Neural progenitor cell (in vitro differentiated cells): ENCODE results near the gene SURF4. TPM values are rescaled to one million over a fixed set of nuclear protein-coding genes. Genes with fewer than 3 reads are reported as not detected.
"Not testable (repeated sequence)": the region's sequence is repeated elsewhere in the genome, so short reads cannot be mapped to it uniquely, and the experiment has no call there.

Experiments used
- DNase-seq: peaks from one replicate; pipeline ENCODE4 v3.0.0-alpha.2; 2016; ENCODE audit warnings: low spot score
- H2AFZ ChIP-seq: fragments of 200-600 bp; sonication (generic); replicated peaks from 2 replicates; pipeline ENCODE4 v1.6.1; 2016; ENCODE audit warnings: antibody characterized with exemption
- H3F3A ChIP-seq: fragments of 200-600 bp; sonication (generic); 2 replicates; pipeline ENCODE4 v1.6.1; 2016; ENCODE audit warnings: antibody characterized with exemption, low read depth
- H3K27ac ChIP-seq: fragments of 200-600 bp; sonication (generic); 2 replicates; pipeline ENCODE4 v1.5.1; 2016; ENCODE audit warnings: mild to moderate bottlenecking
- H3K27me3 ChIP-seq: fragments of 200-600 bp; sonication (generic); 2 replicates; pipeline ENCODE4 v1.6.1; 2016; ENCODE audit warnings: mild to moderate bottlenecking, moderate library complexity
- H3K36me3 ChIP-seq: fragments of 200-600 bp; sonication (generic); 2 replicates; pipeline ENCODE4 v1.5.1; 2016
- H3K4me1 ChIP-seq: fragments of 200-600 bp; sonication (generic); 2 replicates; pipeline ENCODE4 v1.6.1; 2016; ENCODE audit warnings: mixed run types
- H3K4me2 ChIP-seq: fragments of 200-600 bp; sonication (generic); 2 replicates; pipeline ENCODE4 v1.6.1; 2016
- H3K4me3 ChIP-seq: fragments of 200-600 bp; sonication (generic); 2 replicates; pipeline ENCODE4 v1.5.1; 2016
- H3K79me2 ChIP-seq: fragments of 200-600 bp; sonication (generic); 2 replicates; pipeline ENCODE4 v1.6.1; 2016; ENCODE audit warnings: low read depth
- H3K9ac ChIP-seq: fragments of 200-600 bp; sonication (generic); 2 replicates; pipeline ENCODE4 v1.6.1; 2016
- H3K9me3 ChIP-seq: fragments of 200-600 bp; sonication (generic); 2 replicates; pipeline ENCODE4 v1.5.1; 2016; ENCODE audit warnings: low read depth
- H4K20me1 ChIP-seq: fragments of 200-600 bp; sonication (generic); 2 replicates; pipeline ENCODE4 v1.6.1; 2016; ENCODE audit warnings: low read depth
- H3K27ac Mint-ChIP-seq: 3 replicates; pipeline ENCODE4 v1.8.0; 2021; ENCODE audit warnings: mixed read lengths
- H3K27me3 Mint-ChIP-seq: 2 replicates; pipeline ENCODE4 v1.8.0; 2022; ENCODE audit warnings: low read depth, mild to moderate bottlenecking, inconsistent platforms, moderate library complexity, mixed read lengths; ENCODE audit not compliant: insufficient read depth
- H3K36me3 Mint-ChIP-seq: 3 replicates; pipeline ENCODE4 v1.8.0; 2021; ENCODE audit warnings: mixed read lengths
- H3K4me1 Mint-ChIP-seq: 3 replicates; pipeline ENCODE4 v1.8.0; 2021; ENCODE audit warnings: mixed read lengths
- H3K4me3 Mint-ChIP-seq: 3 replicates; pipeline ENCODE4 v1.8.0; 2021; ENCODE audit warnings: mild to moderate bottlenecking, moderate library complexity, mixed read lengths
- H3K9me3 Mint-ChIP-seq: 3 replicates; pipeline ENCODE4 v1.8.0; 2020; ENCODE audit warnings: mixed read lengths
- CTCF ChIP-seq: fragments of 200-600 bp; sonication (generic); IDR thresholded peaks from 2 replicates; pipeline ENCODE4 v1.5.1; 2017; ENCODE audit warnings: antibody characterized with exemption, mild to moderate bottlenecking
- EZH2 ChIP-seq: fragments of 200-600 bp; sonication (generic); IDR thresholded peaks from 2 replicates; pipeline ENCODE4 v1.6.1; 2017; ENCODE audit warnings: antibody characterized with exemption, mild to moderate bottlenecking, moderate library complexity
- EZH2phosphoT487 ChIP-seq: fragments of 200-600 bp; sonication (generic); IDR thresholded peaks from 2 replicates; pipeline ENCODE4 v1.6.1; 2017; ENCODE audit warnings: antibody characterized with exemption
- total RNA-seq: library from RNA; depleted of rRNA; stranded (reverse); fragments of >200 nt; gene quantifications from 2 replicates; pipeline ENCODE4 v1.2.3, GENCODE V29; 2015; ENCODE audit warnings: low replicate concordance

The SURF4 gene
- total RNA-seq, 1 donor from 2014 or later = 102 TPM

- Mint-ChIP-seq H3K27ac (no peak overlapping the region), H3K4me3 (no peak overlapping the region), H3K36me3 (peaks cover 28% of the 10 kb centered on the region), H3K4me1 (no peaks in the 10 kb centered on the region), H3K27me3 (peaks cover 16% of the 10 kb centered on the region), H3K9me3 (peaks cover 18% of the 10 kb centered on the region)
- Histone ChIP-seq H3K4me1 (no peaks in the 10 kb centered on the region), H3F3A (peaks cover 6% of the 10 kb centered on the region), H3K9me3 (peaks cover 4% of the 10 kb centered on the region), H4K20me1 (peaks cover 2% of the 10 kb centered on the region), H3K4me2 (no peak overlapping the region), H2AFZ (no peak overlapping the region), H3K4me3 (no peak overlapping the region), H3K79me2 (no peaks in the 10 kb centered on the region), H3K36me3 (no peaks in the 10 kb centered on the region), H3K9ac (no peak overlapping the region), H3K27ac (no peak overlapping the region), H3K27me3 (no peaks in the 10 kb centered on the region)
- DNase-seq = no peak
- TF ChIP-seq EZH2phosphoT487 = no peak
- TF ChIP-seq EZH2 = no peak
- TF ChIP-seq CTCF = no peak
These were observed 47.9 kb downstream of the SURF4 start for GRCh38 chr9:133327834-133328484.

GRCh38 chr9:133327021-133327420 is 48.8 kb downstream of the SURF4 start:
- H3K4me1 Mint-ChIP-seq, H3K36me3 ChIP-seq, H3K27me3 ChIP-seq, H3K9ac ChIP-seq, H2AFZ ChIP-seq, H3F3A ChIP-seq, H3K4me2 ChIP-seq, H3K27ac Mint-ChIP-seq, H4K20me1 ChIP-seq, H3K79me2 ChIP-seq, H3K9me3 ChIP-seq, H3K4me1 ChIP-seq, H3K27ac ChIP-seq, H3K4me3 Mint-ChIP-seq, H3K4me3 ChIP-seq, DNase-seq: not testable (repeated sequence)
- peaks cover 18% of the 10 kb centered on the region for H3K9me3 Mint-ChIP-seq
- peaks cover 20% of the 10 kb centered on the region for H3K36me3 Mint-ChIP-seq
- peaks cover 16% of the 10 kb centered on the region for H3K27me3 Mint-ChIP-seq

GRCh38 chr9:133323991-133324703 is 51.7 kb downstream of the SURF4 start:
- H3K27me3 Mint-ChIP-seq = peaks cover 18% of the 10 kb centered on the region
- peaks cover 9% of the 10 kb centered on the region for H3K36me3 Mint-ChIP-seq
- no peak overlapping the region for H3K27ac ChIP-seq
- H4K20me1 ChIP-seq = no peaks in the 10 kb centered on the region
- H3K4me1 ChIP-seq = no peaks in the 10 kb centered on the region
- peaks cover 4% of the 10 kb centered on the region for H3K9me3 ChIP-seq
- no peak overlapping the region for H3K9ac ChIP-seq
- H3K4me3 Mint-ChIP-seq = peak overlapping the region; percentile 1
- TF ChIP-seq CTCF = no peak
- TF ChIP-seq EZH2phosphoT487 = no peak
- TF ChIP-seq EZH2 = no peak
- H3K79me2 ChIP-seq = no peaks in the 10 kb centered on the region
- H3K27me3 ChIP-seq = no peaks in the 10 kb centered on the region
- no peak for DNase-seq
- H3F3A ChIP-seq = no peaks in the 10 kb centered on the region
- no peak overlapping the region for H3K27ac Mint-ChIP-seq
- H3K9me3 Mint-ChIP-seq = peaks cover 22% of the 10 kb centered on the region
- H3K4me1 Mint-ChIP-seq = no peaks in the 10 kb centered on the region
- no peaks in the 10 kb centered on the region for H3K36me3 ChIP-seq
- no peak overlapping the region for H2AFZ ChIP-seq
- H3K4me3 ChIP-seq = no peak overlapping the region
- no peak overlapping the region for H3K4me2 ChIP-seq

- no peaks in the 10 kb centered on the region for H4K20me1 ChIP-seq
- Mint-ChIP-seq H3K27me3 (peaks cover 12% of the 10 kb centered on the region), H3K27ac (no peak overlapping the region), H3K36me3 (peaks cover 3% of the 10 kb centered on the region), H3K4me1 (no peaks in the 10 kb centered on the region), H3K9me3 (peaks cover 19% of the 10 kb centered on the region), H3K4me3 (no peak overlapping the region)
- peaks cover 4% of the 10 kb centered on the region for H3K9me3 ChIP-seq
- no peaks in the 10 kb centered on the region for H3K79me2 ChIP-seq
- no peaks in the 10 kb centered on the region for H3K27me3 ChIP-seq
- H2AFZ ChIP-seq = no peak overlapping the region
- no peaks in the 10 kb centered on the region for H3K36me3 ChIP-seq
- H3K4me3 ChIP-seq = no peak overlapping the region
- H3F3A ChIP-seq = no peaks in the 10 kb centered on the region
- no peak for TF ChIP-seq EZH2
- no peak for TF ChIP-seq CTCF
- no peak for TF ChIP-seq EZH2phosphoT487
- DNase-seq = no peak
- H3K27ac ChIP-seq = no peak overlapping the region
- H3K4me1 ChIP-seq = no peaks in the 10 kb centered on the region
- no peak overlapping the region for H3K4me2 ChIP-seq
- no peak overlapping the region for H3K9ac ChIP-seq
These were observed 52.6 kb downstream of the SURF4 start for GRCh38 chr9:133323211-133323610.
